ENCODE results near the gene ZSWIM5. TPM values are rescaled to one million over a fixed set of nuclear protein-coding genes. Genes with fewer than 3 reads are reported as not detected.

The ZSWIM5 gene
- total RNA-seq, 6 donors from 2014 or later, result 2.0 to 6.3 (median 3.2) TPM

- H3K4me1 ChIP-seq, result peaks cover 29 to 54% (median 29%) of the 10 kb centered on the region in 4 donors
- H3K4me3 ChIP-seq, result peak overlapping the region; percentile 88 to 100 (median 98)
- H3K36me3 ChIP-seq, result peaks cover 32 to 53% (median 40%) of the 10 kb centered on the region in 4 donors
- H3K27me3 ChIP-seq, result no peaks in the 10 kb centered on the region
- peak overlapping the region; percentile 76 to 87 (median 79) for H3K27ac ChIP-seq
- TF ChIP-seq POLR2AphosphoS5 (IDR thresholded peaks at IDR 0.05) (no peak), EP300 (IDR thresholded peaks at IDR 0.05) (no peak), POLR2A (IDR thresholded peaks at IDR 0.05) (no peak)
- TF ChIP-seq, protein P1, sequence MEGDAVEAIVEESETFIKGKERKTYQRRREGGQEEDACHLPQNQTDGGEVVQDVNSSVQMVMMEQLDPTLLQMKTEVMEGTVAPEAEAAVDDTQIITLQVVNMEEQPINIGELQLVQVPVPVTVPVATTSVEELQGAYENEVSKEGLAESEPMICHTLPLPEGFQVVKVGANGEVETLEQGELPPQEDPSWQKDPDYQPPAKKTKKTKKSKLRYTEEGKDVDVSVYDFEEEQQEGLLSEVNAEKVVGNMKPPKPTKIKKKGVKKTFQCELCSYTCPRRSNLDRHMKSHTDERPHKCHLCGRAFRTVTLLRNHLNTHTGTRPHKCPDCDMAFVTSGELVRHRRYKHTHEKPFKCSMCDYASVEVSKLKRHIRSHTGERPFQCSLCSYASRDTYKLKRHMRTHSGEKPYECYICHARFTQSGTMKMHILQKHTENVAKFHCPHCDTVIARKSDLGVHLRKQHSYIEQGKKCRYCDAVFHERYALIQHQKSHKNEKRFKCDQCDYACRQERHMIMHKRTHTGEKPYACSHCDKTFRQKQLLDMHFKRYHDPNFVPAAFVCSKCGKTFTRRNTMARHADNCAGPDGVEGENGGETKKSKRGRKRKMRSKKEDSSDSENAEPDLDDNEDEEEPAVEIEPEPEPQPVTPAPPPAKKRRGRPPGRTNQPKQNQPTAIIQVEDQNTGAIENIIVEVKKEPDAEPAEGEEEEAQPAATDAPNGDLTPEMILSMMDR (IDR thresholded peaks at IDR 0.05), result no peak
- WGBS, 2 donors, result 25 to 34% methylated on average over 26 to 27 of the region's 41 CpGs
- peak; percentile 59 to 86 for DNase-seq
- no peaks in the 10 kb centered on the region for H3K9me3 ChIP-seq
- ATAC-seq (ENCODE audit: low FRiP score in 2 of 2), result no peak
Measured at GRCh38 chr1:45009956-45010854, 196.2 kb downstream of the ZSWIM5 start.

- ATAC-seq (ENCODE audit: low FRiP score in 2 of 2), result no peak
- no peak for DNase-seq
- TF ChIP-seq, protein P1 (IDR thresholded peaks at IDR 0.05), result no peak
- TF ChIP-seq EP300 (IDR thresholded peaks at IDR 0.05) (no peak), POLR2A (IDR thresholded peaks at IDR 0.05) (no peak), POLR2AphosphoS5 (IDR thresholded peaks at IDR 0.05) (no peak)
- Histone ChIP-seq H3K9me3 (no peaks in the 10 kb centered on the region), H3K27me3 (no peaks in the 10 kb centered on the region), H3K4me1 (peaks cover 26 to 49% (median 29%) of the 10 kb centered on the region in 4 donors), H3K4me3 (peak overlapping the region in 1 of 4 donors; percentile 88), H3K36me3 (peaks cover 40 to 54% (median 49%) of the 10 kb centered on the region in 4 donors), H3K27ac (no peak overlapping the region)
- 96 to 99% methylated on average over 6 to 11 of the region's 11 CpGs for WGBS, 2 donors
Measured at GRCh38 chr1:45009296-45009865, 197.0 kb downstream of the ZSWIM5 start.

GRCh38 chr1:45008516-45008915 is 197.9 kb downstream of the ZSWIM5 start:
- Histone ChIP-seq H3K27me3 (no peaks in the 10 kb centered on the region), H3K9me3 (no peaks in the 10 kb centered on the region), H3K4me3 (no peak overlapping the region), H3K36me3 (peaks cover 48 to 63% (median 57%) of the 10 kb centered on the region in 4 donors), H3K4me1 (peaks cover 26 to 43% (median 29%) of the 10 kb centered on the region in 4 donors), H3K27ac (no peak overlapping the region)
- TF ChIP-seq EP300 (IDR thresholded peaks at IDR 0.05), result no peak
- TF ChIP-seq POLR2AphosphoS5 (IDR thresholded peaks at IDR 0.05), result no peak
- TF ChIP-seq, protein P1 (IDR thresholded peaks at IDR 0.05), result no peak
- TF ChIP-seq POLR2A (IDR thresholded peaks at IDR 0.05), result no peak
- WGBS, 2 donors, result 93 to 94% methylated on average over 11 to 12 of the region's 12 CpGs
- DNase-seq (no peak), ATAC-seq (ENCODE audit: low FRiP score in 2 of 2) (no peak)

DNA sequence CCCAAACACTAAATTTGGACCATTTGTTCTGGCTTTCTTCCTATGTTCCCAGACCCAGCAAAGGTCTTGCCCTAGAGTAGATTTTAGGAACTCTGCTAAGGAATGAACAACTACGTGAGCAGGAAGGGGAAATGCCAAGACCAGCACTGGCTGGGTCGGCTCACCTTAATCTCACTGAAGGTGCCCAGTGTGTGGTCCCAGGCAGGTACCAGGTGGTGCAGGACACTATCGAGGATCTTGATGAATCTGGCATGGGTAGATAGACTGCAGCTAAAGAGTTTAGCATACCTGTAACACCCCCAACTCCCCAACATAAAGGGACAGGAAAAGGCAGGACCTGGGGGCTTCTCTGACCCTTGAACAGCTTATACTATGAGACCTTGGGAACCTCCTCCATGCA is 198.3 kb downstream of the ZSWIM5 start:
- ATAC-seq (ENCODE audit: low FRiP score in 2 of 2) (no peak), DNase-seq (no peak)
- H3K4me1 ChIP-seq, result peaks cover 24 to 39% (median 27%) of the 10 kb centered on the region in 4 donors
- no peaks in the 10 kb centered on the region for H3K9me3 ChIP-seq
- TF ChIP-seq, protein P1 (IDR thresholded peaks at IDR 0.05), result no peak
- no peak for TF ChIP-seq EP300 (IDR thresholded peaks at IDR 0.05)
- H3K27ac ChIP-seq, result no peak overlapping the region
- no peak overlapping the region for H3K4me3 ChIP-seq
- H3K27me3 ChIP-seq, result no peaks in the 10 kb centered on the region
- 94 to 97% methylated on average over 3 of the region's 3 CpGs for WGBS, 2 donors
- H3K36me3 ChIP-seq, result peaks cover 49 to 67% (median 62%) of the 10 kb centered on the region in 4 donors

Measured in upper lobe of left lung (tissue), 6 donors.